Frontal cortex (tissue), 4 donors: ENCODE results near the gene ATP2B1. TPM values are rescaled to one million over a fixed set of nuclear protein-coding genes. Genes with fewer than 3 reads are reported as not detected.

Source experiments
- DNase-seq, 2 donors: peaks; one replicate each; pipeline ENCODE4 v3.0.0; 2012; ENCODE audit warnings: low spot score in 2 of 2
- FAIRE-seq: peaks from 2 replicates; lab custom pipeline; 2012; peaks lifted over from hg19 to GRCh38; lab: Jason Lieb, UNC
- total RNA-seq: library from RNA; depleted of rRNA; stranded (reverse); fragments of >200 nt; gene quantifications from one replicate; pipeline ENCODE4 v1.2.3, GENCODE V29; 2014
- donor health status: control.
- donor health status: control.
- donor health status: control.

ATP2B1 gene
- total RNA-seq, 1 donor from 2014 or later, result 248 TPM

- FAIRE-seq (no peak), DNase-seq (no peak)
Measured at GRCh38 chr12:89697296-89697695, 11.3 kb downstream of the ATP2B1 start.

- FAIRE-seq, result no peak
- no peak for DNase-seq
Measured at GRCh38 chr12:89695830-89696229, 12.8 kb downstream of the ATP2B1 start.

GRCh38 chr12:89695100-89695499 lies 13.5 kb downstream of the ATP2B1 start:
- no peak for FAIRE-seq
- no peak for DNase-seq

GRCh38 chr12:89694542-89694941 lies 14.1 kb downstream of the ATP2B1 start:
- DNase-seq (no peak), FAIRE-seq (no peak)

GRCh38 chr12:89693639-89694202 lies 14.9 kb downstream of the ATP2B1 start:
- FAIRE-seq (no peak), DNase-seq (no peak)

- no peak for DNase-seq
- FAIRE-seq, result no peak
Measured at GRCh38 chr12:89692439-89692838, 16.2 kb downstream of the ATP2B1 start.

- DNase-seq (no peak), FAIRE-seq (no peak)
Measured at GRCh38 chr12:89691659-89692058, 17.0 kb downstream of the ATP2B1 start.

- FAIRE-seq, result no peak
- no peak for DNase-seq
Measured at GRCh38 chr12:89690925-89691324, 17.7 kb downstream of the ATP2B1 start.

GRCh38 chr12:89689306-89689705 lies 19.3 kb downstream of the ATP2B1 start:
- no peak for FAIRE-seq

GRCh38 chr12:89686311-89686710 lies 22.3 kb downstream of the ATP2B1 start:
- no peak for FAIRE-seq
- DNase-seq, result no peak

More at GRCh38 chr12:89689306-89689705, 19.3 kb downstream of the ATP2B1 start:
- DNase-seq, result no peak

- FAIRE-seq (no peak), DNase-seq (no peak)
Measured at GRCh38 chr12:89685363-89685972, 23.2 kb downstream of the ATP2B1 start.

GRCh38 chr12:89684136-89684535 lies 24.5 kb downstream of the ATP2B1 start:
- no peak for FAIRE-seq

GRCh38 chr12:89682284-89682683 lies 26.4 kb downstream of the ATP2B1 start:
- DNase-seq, result no peak
- FAIRE-seq, result no peak

More at GRCh38 chr12:89684136-89684535, 24.5 kb downstream of the ATP2B1 start:
- no peak for DNase-seq

- FAIRE-seq, result peak; percentile 23
- DNase-seq, result no peak
Measured at GRCh38 chr12:89680409-89680808, 28.2 kb downstream of the ATP2B1 start.

- FAIRE-seq (no peak), DNase-seq (no peak)
Measured at GRCh38 chr12:89679631-89680030, 29.0 kb downstream of the ATP2B1 start.

GRCh38 chr12:89678225-89678624 lies 30.4 kb downstream of the ATP2B1 start:
- DNase-seq, result no peak
- no peak for FAIRE-seq

- no peak for FAIRE-seq
Measured at GRCh38 chr12:89676930-89677329, 31.7 kb downstream of the ATP2B1 start.

GRCh38 chr12:89674326-89674942 lies 34.2 kb downstream of the ATP2B1 start:
- no peak for FAIRE-seq
- DNase-seq, result no peak

More at GRCh38 chr12:89676930-89677329, 31.7 kb downstream of the ATP2B1 start:
- DNase-seq, result no peak

GRCh38 chr12:89673603-89674002 lies 35.0 kb downstream of the ATP2B1 start:
- DNase-seq (no peak), FAIRE-seq (no peak)

GRCh38 chr12:89672589-89672979 lies 36.1 kb downstream of the ATP2B1 start:
- FAIRE-seq (no peak), DNase-seq (no peak)

- FAIRE-seq, result no peak
- no peak for DNase-seq
Measured at GRCh38 chr12:89671469-89671868, 37.2 kb downstream of the ATP2B1 start.
